Fibroblast of lung (primary cell): Measurements from ENCODE around the gene C1QBP. TPM values are rescaled to one million over a fixed set of nuclear protein-coding genes. Genes with fewer than 3 reads are reported as not detected.

ENCODE experiments used
- DNase-seq, 2 donors: peaks; one replicate each; pipeline versions ENCODE4 v3.0.0 to v3.0.0-alpha.2; 2010; ENCODE audit warnings: low read depth in 2 of 2
- H2AFZ ChIP-seq: 2 replicates; pipeline ENCODE4 v1.5.1; 2012; ENCODE audit warnings: low read length, control low read depth, inconsistent platforms
- H3K27ac ChIP-seq: 2 replicates; pipeline ENCODE4 v1.5.1; 2011; ENCODE audit warnings: low read length, control low read depth; ENCODE audit not compliant: insufficient read depth
- H3K27me3 ChIP-seq: 2 replicates; pipeline ENCODE4 v1.5.1; 2011; ENCODE audit warnings: mild to moderate bottlenecking, low read length; ENCODE audit not compliant: control insufficient read depth, insufficient read depth
- H3K36me3 ChIP-seq: 2 replicates; pipeline ENCODE4 v1.5.1; 2011; ENCODE audit warnings: low read length; ENCODE audit not compliant: control insufficient read depth, insufficient read depth
- H3K4me1 ChIP-seq: 2 replicates; pipeline ENCODE4 v1.5.1; 2011; ENCODE audit warnings: low read length; ENCODE audit not compliant: control insufficient read depth, insufficient read depth; ENCODE audit errors: extremely low read depth
- H3K4me2 ChIP-seq: 2 replicates; pipeline ENCODE4 v1.5.1; 2011; ENCODE audit warnings: low read length, control low read depth; ENCODE audit not compliant: insufficient read depth; ENCODE audit errors: extremely low read depth
- H3K4me3 ChIP-seq, 4 experiments: fragments of 200-600 bp in 1 of 4; sonication (generic) in 1 of 4; replicated peaks in 1 of 4; 2 replicates each; pipeline ENCODE4 v1.5.1; 2011 to 2016; ENCODE audit warnings: low read length in 4 of 4, low read depth in 3 of 4, mild to moderate bottlenecking in 3 of 4, control low read depth in 2 of 4, inconsistent platforms in 1 of 4, mixed read lengths in 1 of 4; ENCODE audit not compliant: insufficient read depth in 1 of 4; ENCODE audit errors: control extremely low read depth in 1 of 4
- H3K79me2 ChIP-seq: 2 replicates; pipeline ENCODE4 v1.5.1; 2012; ENCODE audit warnings: mild to moderate bottlenecking, low read length, inconsistent platforms; ENCODE audit not compliant: control insufficient read depth, insufficient read depth
- H3K9ac ChIP-seq: 2 replicates; pipeline ENCODE4 v1.5.1; 2011; ENCODE audit warnings: mild to moderate bottlenecking, low read length, control low read depth; ENCODE audit not compliant: insufficient read depth
- H3K9me3 ChIP-seq: 2 replicates; pipeline ENCODE4 v1.5.1; 2012; ENCODE audit warnings: low read depth, low read length; ENCODE audit not compliant: control insufficient read depth, insufficient read depth
- H4K20me1 ChIP-seq: 2 replicates; pipeline ENCODE4 v1.5.1; 2011; ENCODE audit warnings: low read length; ENCODE audit not compliant: control insufficient read depth, insufficient read depth; ENCODE audit errors: extremely low read depth
- CTCF ChIP-seq, 2 donors: IDR thresholded peaks in 1 of 2; conservative IDR thresholded peaks in 1 of 2; 1 replicate in 1 of 2; 2 replicates in 1 of 2; pipeline ENCODE4 v1.5.1; 2011 to 2012; ENCODE audit warnings: low read length in 2 of 2, control low read depth in 1 of 2, inconsistent platforms in 1 of 2, low read depth in 1 of 2, mild to moderate bottlenecking in 1 of 2
- EZH2 ChIP-seq: IDR thresholded peaks from 2 replicates; pipeline ENCODE4 v1.5.1; 2012; ENCODE audit warnings: low read length, control low read depth, mild to moderate bottlenecking; ENCODE audit errors: missing control alignments
- polyA plus RNA-seq, 2 donors: library from polyadenylated mRNA; depleted of rRNA in 1 of 2; stranded (reverse) in 1 of 2; unstranded in 1 of 2; fragments of >200 nt; gene quantifications; 2 replicates each; pipeline ENCODE4 v1.2.1, GENCODE V29; 2011 to 2012; ENCODE audit warnings: missing spikeins in 1 of 2
- total RNA-seq: library from RNA; depleted of rRNA; stranded (reverse); fragments of >200 nt; gene quantifications from 2 replicates; pipeline ENCODE4 v1.2.1, GENCODE V29; 2014

Gene C1QBP
- total and polyA plus RNA-seq, 2 donors (not counting 1 experiment from before 2014, with no cell fraction given) = 144 to 187 TPM

- Histone ChIP-seq H4K20me1 (no peaks in the 10 kb centered on the region), H3K36me3 (peaks cover 13% of the 10 kb centered on the region), H2AFZ (no peak overlapping the region), H3K9ac (no peak overlapping the region), H3K4me3 (peak overlapping the region in 1 of 4 experiments; percentile 4), H3K4me2 (no peak overlapping the region), H3K4me1 (no peaks in the 10 kb centered on the region), H3K79me2 (peaks cover 28% of the 10 kb centered on the region), H3K9me3 (no peaks in the 10 kb centered on the region), H3K27ac (no peak overlapping the region), H3K27me3 (no peaks in the 10 kb centered on the region)
- TF ChIP-seq EZH2 (no peak), CTCF (conservative IDR thresholded peaks at IDR 0.05 in 1 of 2, IDR thresholded peaks at IDR 0.05 in 1 of 2; ENCODE audit: low read depth in 1 of 2, low read length in 2 of 2) (no peak)
- DNase-seq = peak; percentile 93
These were observed 25.3 kb downstream of the C1QBP start for GRCh38 chr17:5413682-5414081.

- H3K27me3 ChIP-seq = no peaks in the 10 kb centered on the region
- H4K20me1 ChIP-seq = no peaks in the 10 kb centered on the region
- no peaks in the 10 kb centered on the region for H3K9me3 ChIP-seq
- DNase-seq = no peak
- H3K9ac ChIP-seq = no peak overlapping the region
- H3K79me2 ChIP-seq = peaks cover 8% of the 10 kb centered on the region
- no peaks in the 10 kb centered on the region for H3K4me1 ChIP-seq
- H3K4me2 ChIP-seq = no peak overlapping the region
- no peak overlapping the region for H2AFZ ChIP-seq
- TF ChIP-seq EZH2 (no peak), CTCF (conservative IDR thresholded peaks at IDR 0.05 in 1 of 2, IDR thresholded peaks at IDR 0.05 in 1 of 2; ENCODE audit: low read depth in 1 of 2, low read length in 2 of 2) (no peak)
- H3K36me3 ChIP-seq = peaks cover 14% of the 10 kb centered on the region
- H3K4me3 ChIP-seq = no peak overlapping the region
- no peak overlapping the region for H3K27ac ChIP-seq
These were observed 28.2 kb downstream of the C1QBP start for GRCh38 chr17:5410594-5411272.

GRCh38 chr17:5408186-5408585, 30.8 kb downstream of the C1QBP start:
- Histone ChIP-seq H4K20me1 (no peaks in the 10 kb centered on the region), H3K36me3 (peaks cover 26% of the 10 kb centered on the region), H3K9ac (no peak overlapping the region), H3K27me3 (no peaks in the 10 kb centered on the region), H3K4me1 (no peaks in the 10 kb centered on the region), H3K27ac (no peak overlapping the region), H3K4me3 (no peak overlapping the region), H3K9me3 (no peaks in the 10 kb centered on the region), H3K4me2 (no peak overlapping the region), H3K79me2 (peaks cover 8% of the 10 kb centered on the region), H2AFZ (no peak overlapping the region)
- no peak for TF ChIP-seq CTCF (conservative IDR thresholded peaks at IDR 0.05 in 1 of 2, IDR thresholded peaks at IDR 0.05 in 1 of 2; ENCODE audit: low read depth in 1 of 2, low read length in 2 of 2)
- DNase-seq = no peak
